Measurements from ENCODE around the gene OPRPN.

Gene OPRPN

GRCh38 chr4:70367813-70368212 is 29.9 kb upstream of the OPRPN start:
- Histone ChIP-seq H3K4me1 (ENCODE audit: insufficient read depth, low read length, poor library complexity, severe bottlenecking) (no peaks in the 10 kb centered on the region), H2AFZ (ENCODE audit: low read length) (no peak overlapping the region), H3K36me3 (ENCODE audit: insufficient read depth, low read length) (no peaks in the 10 kb centered on the region), H3F3A (ENCODE audit: low read depth) (no peaks in the 10 kb centered on the region), H3K4me3 (ENCODE audit: low read length, poor library complexity, severe bottlenecking) (no peak overlapping the region), H3K9ac (ENCODE audit: low read depth, low read length, poor library complexity, severe bottlenecking) (no peak overlapping the region), H3K9me3 (ENCODE audit: insufficient read depth, low read depth, low read length) (no peaks in the 10 kb centered on the region), H3K79me2 (ENCODE audit: insufficient read depth, low read length) (no peaks in the 10 kb centered on the region), H3K9me2 (replicated peaks; ENCODE audit: low read depth, low read length) (no peaks in the 10 kb centered on the region), H3K27me3 (ENCODE audit: insufficient read depth, low read length, poor library complexity, severe bottlenecking) (no peaks in the 10 kb centered on the region), H4K20me1 (ENCODE audit: insufficient read depth, low read length, poor library complexity, severe bottlenecking) (no peaks in the 10 kb centered on the region), H3K4me2 (ENCODE audit: low read depth, low read length, poor library complexity, severe bottlenecking) (no peak overlapping the region)
- no peak for TF ChIP-seq EZH2phosphoT487 (IDR thresholded peaks at IDR 0.05; ENCODE audit: borderline replicate concordance)
- TF ChIP-seq, protein P1, sequence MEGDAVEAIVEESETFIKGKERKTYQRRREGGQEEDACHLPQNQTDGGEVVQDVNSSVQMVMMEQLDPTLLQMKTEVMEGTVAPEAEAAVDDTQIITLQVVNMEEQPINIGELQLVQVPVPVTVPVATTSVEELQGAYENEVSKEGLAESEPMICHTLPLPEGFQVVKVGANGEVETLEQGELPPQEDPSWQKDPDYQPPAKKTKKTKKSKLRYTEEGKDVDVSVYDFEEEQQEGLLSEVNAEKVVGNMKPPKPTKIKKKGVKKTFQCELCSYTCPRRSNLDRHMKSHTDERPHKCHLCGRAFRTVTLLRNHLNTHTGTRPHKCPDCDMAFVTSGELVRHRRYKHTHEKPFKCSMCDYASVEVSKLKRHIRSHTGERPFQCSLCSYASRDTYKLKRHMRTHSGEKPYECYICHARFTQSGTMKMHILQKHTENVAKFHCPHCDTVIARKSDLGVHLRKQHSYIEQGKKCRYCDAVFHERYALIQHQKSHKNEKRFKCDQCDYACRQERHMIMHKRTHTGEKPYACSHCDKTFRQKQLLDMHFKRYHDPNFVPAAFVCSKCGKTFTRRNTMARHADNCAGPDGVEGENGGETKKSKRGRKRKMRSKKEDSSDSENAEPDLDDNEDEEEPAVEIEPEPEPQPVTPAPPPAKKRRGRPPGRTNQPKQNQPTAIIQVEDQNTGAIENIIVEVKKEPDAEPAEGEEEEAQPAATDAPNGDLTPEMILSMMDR (conservative IDR thresholded peaks at IDR 0.05; ENCODE audit: low read length), result no peak

DNA sequence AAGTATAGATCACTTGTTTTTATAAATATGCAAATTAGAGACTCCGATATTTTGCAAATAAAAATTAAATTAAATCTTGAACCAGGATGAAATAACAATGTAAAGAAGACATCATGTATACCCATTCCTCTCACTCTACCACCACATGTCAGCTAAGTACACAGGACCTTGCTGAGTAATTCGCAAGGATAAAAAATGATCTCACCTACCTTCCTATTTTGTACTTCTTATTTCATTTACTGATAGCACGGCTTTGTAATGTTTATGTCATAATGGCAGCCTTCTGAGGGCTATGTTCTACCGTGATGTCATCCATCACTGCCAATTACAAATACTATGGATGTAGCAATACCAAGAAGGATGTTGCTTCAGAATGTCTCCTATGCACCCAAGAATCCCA is 25.8 kb upstream of the OPRPN start:
- no peaks in the 10 kb centered on the region for H3F3A ChIP-seq (ENCODE audit: low read depth)
- TF ChIP-seq, protein P1 (conservative IDR thresholded peaks at IDR 0.05; ENCODE audit: low read length), result no peak
- TF ChIP-seq EZH2phosphoT487 (IDR thresholded peaks at IDR 0.05; ENCODE audit: borderline replicate concordance), result no peak
- no peak overlapping the region for H3K4me3 ChIP-seq (ENCODE audit: low read length, poor library complexity, severe bottlenecking)
- H3K36me3 ChIP-seq (ENCODE audit: insufficient read depth, low read length), result no peaks in the 10 kb centered on the region
- H3K4me1 ChIP-seq (ENCODE audit: insufficient read depth, low read length, poor library complexity, severe bottlenecking), result no peaks in the 10 kb centered on the region
- H3K27me3 ChIP-seq (ENCODE audit: insufficient read depth, low read length, poor library complexity, severe bottlenecking), result no peaks in the 10 kb centered on the region
- no peaks in the 10 kb centered on the region for H3K9me3 ChIP-seq (ENCODE audit: insufficient read depth, low read depth, low read length)
- no peak overlapping the region for H3K9ac ChIP-seq (ENCODE audit: low read depth, low read length, poor library complexity, severe bottlenecking)
- H3K79me2 ChIP-seq (ENCODE audit: insufficient read depth, low read length), result no peaks in the 10 kb centered on the region
- no peak overlapping the region for H3K4me2 ChIP-seq (ENCODE audit: low read depth, low read length, poor library complexity, severe bottlenecking)
- H3K9me2 ChIP-seq (replicated peaks; ENCODE audit: low read depth, low read length), result no peaks in the 10 kb centered on the region
- H2AFZ ChIP-seq (ENCODE audit: low read length), result no peak overlapping the region
- H4K20me1 ChIP-seq (ENCODE audit: insufficient read depth, low read length, poor library complexity, severe bottlenecking), result no peaks in the 10 kb centered on the region

GRCh38 chr4:70372760-70373159 is 25.0 kb upstream of the OPRPN start:
- no peak overlapping the region for H2AFZ ChIP-seq (ENCODE audit: low read length)
- H4K20me1 ChIP-seq (ENCODE audit: insufficient read depth, low read length, poor library complexity, severe bottlenecking), result no peaks in the 10 kb centered on the region
- no peaks in the 10 kb centered on the region for H3K36me3 ChIP-seq (ENCODE audit: insufficient read depth, low read length)
- H3F3A ChIP-seq (ENCODE audit: low read depth), result no peaks in the 10 kb centered on the region
- no peak overlapping the region for H3K4me3 ChIP-seq (ENCODE audit: low read length, poor library complexity, severe bottlenecking)
- H3K9ac ChIP-seq (ENCODE audit: low read depth, low read length, poor library complexity, severe bottlenecking), result no peak overlapping the region
- no peak overlapping the region for H3K4me2 ChIP-seq (ENCODE audit: low read depth, low read length, poor library complexity, severe bottlenecking)
- no peaks in the 10 kb centered on the region for H3K9me3 ChIP-seq (ENCODE audit: insufficient read depth, low read depth, low read length)
- no peaks in the 10 kb centered on the region for H3K79me2 ChIP-seq (ENCODE audit: insufficient read depth, low read length)
- no peak for TF ChIP-seq EZH2phosphoT487 (IDR thresholded peaks at IDR 0.05; ENCODE audit: borderline replicate concordance)
- TF ChIP-seq, protein P1 (conservative IDR thresholded peaks at IDR 0.05; ENCODE audit: low read length), result no peak
- no peaks in the 10 kb centered on the region for H3K27me3 ChIP-seq (ENCODE audit: insufficient read depth, low read length, poor library complexity, severe bottlenecking)
- no peaks in the 10 kb centered on the region for H3K4me1 ChIP-seq (ENCODE audit: insufficient read depth, low read length, poor library complexity, severe bottlenecking)
- no peaks in the 10 kb centered on the region for H3K9me2 ChIP-seq (replicated peaks; ENCODE audit: low read depth, low read length)

All from Loucy (cell line).